SH-SY5Y (cell line): Measurements from ENCODE around the gene CRYL1.

ENCODE experiments used
- GATA2 ChIP-seq: IDR thresholded peaks from 2 replicates; pipeline ENCODE4 v1.6.1; 2011; ENCODE audit warnings: mild to moderate bottlenecking, low read depth, low read length
- GATA3 ChIP-seq: IDR thresholded peaks from 2 replicates; pipeline ENCODE4 v1.6.1; 2011; ENCODE audit warnings: low read depth, mild to moderate bottlenecking, low read length, moderate library complexity

DNA sequence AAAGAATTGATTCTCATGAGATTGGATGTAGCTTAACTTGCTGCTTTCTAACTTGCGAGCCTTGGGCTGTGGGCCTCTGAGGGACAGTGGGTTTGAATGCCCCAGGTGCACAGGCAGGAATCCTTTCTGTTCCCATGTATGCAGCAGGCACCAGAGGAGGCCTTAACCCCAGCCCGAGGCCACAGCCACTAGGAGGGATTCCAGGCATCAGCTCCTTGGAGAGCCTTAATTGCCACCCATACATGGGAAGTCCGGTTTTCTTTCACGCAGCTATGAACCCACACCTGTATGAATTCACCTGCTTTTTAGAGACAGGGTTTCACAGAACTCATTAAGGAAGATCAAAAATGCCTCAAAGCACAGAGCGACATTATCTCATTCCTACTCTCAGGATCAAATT is 117.9 kb downstream of the CRYL1 start:
- TF ChIP-seq GATA3 (no peak), GATA2 (no peak)
